HG02943 (cell line): ENCODE measurements around the gene TRIM34.
"Not testable (repeated sequence)": the region's sequence is repeated elsewhere in the genome, so short reads cannot be mapped to it uniquely, and the experiment has no call there.

ENCODE experiments used
- ATAC-seq: cut with Tn5 transposase; IDR thresholded peaks from one replicate; pipeline ENCODE4 v1.9.1; 2021; ENCODE audit warnings: mild to moderate bottlenecking, low read depth, moderate library complexity; ENCODE audit not compliant: unreplicated experiment

TRIM34 gene

GRCh38 chr11:5620651-5621521, 3.9 kb upstream of the TRIM34 start:
- no peak for ATAC-seq

DNA sequence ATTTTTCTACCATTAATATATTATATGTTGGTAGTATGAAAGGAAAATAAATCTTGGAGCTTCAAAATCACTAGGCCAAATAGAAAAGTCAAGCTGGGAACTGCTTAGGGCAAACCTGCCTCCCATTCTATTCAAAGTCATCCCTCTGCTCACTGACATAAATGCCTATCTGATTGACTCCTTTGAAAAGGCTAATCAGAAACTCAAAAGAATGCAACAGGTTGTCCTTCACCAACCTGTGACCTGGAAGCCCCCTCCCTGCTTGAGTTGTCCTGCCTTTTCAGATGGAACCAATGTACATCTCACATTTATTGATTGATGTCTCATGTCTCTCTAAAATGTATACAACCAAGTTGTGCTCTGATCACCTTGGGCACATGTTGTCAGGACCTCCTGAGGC, 3.2 kb upstream of the TRIM34 start:
- no peak for ATAC-seq

GRCh38 chr11:5622802-5623201, 2.0 kb upstream of the TRIM34 start:
- no peak for ATAC-seq

DNA sequence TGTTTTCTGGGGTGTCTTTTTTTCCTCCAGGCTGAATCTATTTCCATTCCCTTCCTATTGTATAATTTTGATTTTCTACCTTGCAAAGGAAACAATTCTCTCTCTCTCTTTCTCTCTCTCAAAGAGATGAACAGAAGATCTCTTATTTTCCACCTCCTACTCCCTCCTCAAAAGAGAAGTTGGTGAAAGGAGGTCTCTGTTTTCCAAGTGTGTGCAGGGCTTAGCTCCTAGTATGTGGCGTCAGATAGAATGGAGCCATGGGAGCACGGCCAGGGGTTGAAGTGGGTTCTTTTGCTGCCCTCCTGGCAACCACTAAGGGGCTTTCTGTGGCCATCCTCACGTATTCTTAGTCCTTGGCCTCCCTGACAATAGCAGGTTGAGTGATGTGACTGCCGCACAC, 480 bp downstream of the TRIM34 start:
- no peak for ATAC-seq

DNA sequence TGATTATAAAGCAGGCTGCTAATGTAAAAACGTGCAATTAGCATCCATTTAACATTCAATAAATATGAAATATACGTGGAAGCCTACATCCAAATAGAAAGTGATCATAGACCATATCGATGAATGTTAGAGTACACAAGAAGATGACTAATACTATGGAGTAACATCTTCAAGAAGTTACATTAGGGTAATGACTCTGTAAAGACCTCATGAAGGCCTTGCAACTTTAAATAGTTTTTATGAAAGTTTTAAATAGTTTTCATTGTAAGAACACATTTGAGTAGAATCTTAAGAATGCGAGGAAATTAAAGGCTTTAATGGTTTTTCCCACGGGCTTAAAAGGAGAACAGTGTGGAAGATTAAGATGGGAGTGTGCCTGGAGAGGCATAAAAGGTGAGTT, 1.4 kb downstream of the TRIM34 start:
- ATAC-seq, result no peak

GRCh38 chr11:5631417-5631816, 6.6 kb downstream of the TRIM34 start:
- ATAC-seq, result no peak

- peak; percentile 97 for ATAC-seq
Measured at GRCh38 chr11:5631969-5632635, 7.3 kb downstream of the TRIM34 start.

- ATAC-seq, result no peak
Measured at GRCh38 chr11:5639953-5640352, 15.2 kb downstream of the TRIM34 start.

- ATAC-seq, result no peak
Measured at GRCh38 chr11:5643585-5643984, 18.8 kb downstream of the TRIM34 start.

DNA sequence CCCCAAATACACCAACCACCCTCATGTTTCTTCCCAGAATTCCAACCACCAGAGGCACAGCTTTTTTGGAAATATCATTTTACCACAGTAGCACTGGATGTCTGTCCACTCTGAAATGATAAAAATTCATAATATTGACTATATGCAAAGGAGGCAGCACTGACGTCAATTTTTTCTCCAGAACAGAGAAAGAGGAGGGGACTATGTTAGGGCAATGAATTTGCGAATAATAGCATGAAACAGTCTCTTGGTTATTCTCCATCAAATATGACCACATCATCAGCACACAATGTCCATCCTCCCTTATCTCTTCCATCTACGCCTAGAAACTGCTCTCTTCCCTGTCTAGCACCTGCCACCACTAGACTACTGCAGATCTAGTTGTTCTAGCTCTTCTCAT, 21.3 kb downstream of the TRIM34 start:
- ATAC-seq, result no peak

GRCh38 chr11:5655474-5655873, 30.7 kb downstream of the TRIM34 start:
- no peak for ATAC-seq

DNA sequence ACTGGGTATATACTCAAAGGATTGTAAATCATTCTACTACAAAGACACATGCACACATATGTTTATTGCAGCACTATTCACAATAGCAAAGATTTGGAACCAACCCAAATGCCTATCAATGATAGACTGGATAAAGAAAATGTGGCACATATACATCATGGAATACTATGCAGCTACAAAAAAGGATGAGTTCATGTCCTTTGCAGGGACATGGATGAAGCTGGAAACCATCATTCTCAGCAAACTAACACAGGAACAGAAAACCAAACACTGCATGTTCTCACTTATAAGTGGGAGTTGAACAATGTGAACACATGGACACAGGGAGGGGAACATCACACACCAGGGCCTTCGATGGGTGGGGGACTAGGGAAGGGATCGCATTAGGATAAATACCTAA, 32.2 kb downstream of the TRIM34 start:
- not testable (repeated sequence) for ATAC-seq

DNA sequence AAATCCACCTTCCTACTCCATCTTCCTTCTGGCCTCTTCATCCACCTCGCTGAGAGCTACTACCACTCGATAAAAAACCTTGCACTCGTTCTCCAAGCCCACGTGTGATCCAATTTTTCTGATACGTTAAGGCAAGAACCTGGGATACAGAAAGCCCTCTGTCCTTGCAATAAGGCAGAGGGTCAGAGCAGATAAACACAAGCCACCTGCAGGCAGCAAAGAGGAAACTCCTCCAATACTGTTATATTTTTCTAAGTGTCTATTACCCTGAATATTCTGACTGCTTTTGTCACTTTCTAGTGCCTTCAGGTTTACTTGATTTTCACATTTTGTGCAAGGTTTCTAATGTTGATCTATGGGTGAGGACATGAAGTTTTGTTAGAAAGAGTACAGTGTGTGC, 33.5 kb downstream of the TRIM34 start:
- no peak for ATAC-seq

GRCh38 chr11:5663511-5663910, 38.7 kb downstream of the TRIM34 start:
- ATAC-seq, result no peak

DNA sequence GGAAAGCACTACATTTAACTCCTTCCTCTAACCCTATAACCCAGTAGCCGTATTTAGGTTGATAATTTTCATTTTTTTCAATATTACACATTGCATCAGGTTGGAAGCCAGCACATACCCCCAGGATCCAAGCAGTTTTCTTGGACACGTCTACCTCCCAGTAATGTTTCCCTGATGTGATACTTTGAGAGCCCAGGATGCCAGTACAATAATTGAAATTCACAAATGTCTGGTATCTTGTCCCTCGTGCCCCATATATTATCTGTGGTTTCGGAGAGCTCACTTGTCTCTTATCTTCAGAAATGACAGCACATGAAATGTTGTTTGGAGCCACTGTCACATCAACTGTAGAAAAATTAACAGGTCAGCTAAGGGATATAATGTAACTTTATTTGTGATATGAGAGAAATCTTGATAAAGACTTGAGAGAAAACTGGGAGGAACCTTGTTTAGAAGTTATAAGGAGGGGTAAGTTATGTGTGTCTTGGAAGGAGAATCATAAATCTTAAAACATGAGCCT, 40.3 kb downstream of the TRIM34 start:
- ATAC-seq, result no peak

DNA sequence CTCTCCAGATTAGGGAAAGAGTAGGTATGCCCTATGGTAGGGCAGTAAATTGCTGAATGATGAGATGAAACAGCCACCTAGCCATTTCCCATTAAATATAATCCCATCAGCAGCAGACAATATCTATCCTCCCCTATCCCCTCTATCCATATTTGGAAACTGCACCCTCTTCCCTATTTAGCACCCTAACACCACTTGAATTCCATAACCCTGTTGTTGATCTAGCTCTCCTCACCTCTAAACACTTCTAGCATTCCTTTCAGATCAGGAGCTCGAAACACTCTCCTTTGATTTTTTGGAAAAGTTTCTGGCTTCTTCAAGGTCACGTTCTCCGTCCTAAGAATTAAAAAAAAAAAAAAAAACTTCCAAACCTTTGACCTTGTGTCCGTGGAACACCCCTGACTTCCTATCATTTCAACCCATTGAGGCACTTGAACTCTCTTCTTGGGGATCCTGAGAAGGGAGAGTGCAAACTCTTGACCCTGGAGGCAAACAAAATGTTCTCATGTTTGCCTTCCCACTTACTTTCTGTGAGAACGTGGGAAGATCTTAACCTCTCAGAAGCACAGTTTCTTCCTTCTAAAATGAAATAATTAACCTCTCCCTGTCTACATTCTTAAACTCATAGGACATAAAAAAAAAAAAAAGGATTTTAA, 41.1 kb downstream of the TRIM34 start:
- no peak for ATAC-seq

GRCh38 chr11:5666402-5666793, 41.6 kb downstream of the TRIM34 start:
- no peak for ATAC-seq

- ATAC-seq, result no peak
Measured at GRCh38 chr11:5671831-5672230, 47.0 kb downstream of the TRIM34 start.

DNA sequence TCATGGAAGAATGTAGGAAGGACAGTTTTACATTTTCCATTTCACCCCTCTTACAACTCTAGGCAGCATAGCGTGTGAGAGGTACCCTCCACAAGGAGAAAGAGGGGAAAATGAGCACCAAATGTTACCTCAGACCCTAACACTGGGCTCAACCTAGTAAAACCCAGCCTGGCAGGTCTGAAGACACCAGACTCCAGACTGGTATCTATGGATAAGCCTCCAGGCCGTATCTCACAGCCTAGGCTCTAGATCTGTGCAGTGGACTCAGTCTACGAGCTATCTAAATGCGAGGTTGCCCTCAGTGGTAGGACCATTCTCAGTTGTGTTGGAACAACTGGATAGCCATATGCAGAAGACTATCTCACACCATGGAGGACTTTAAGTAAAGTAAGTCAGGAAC, 49.6 kb downstream of the TRIM34 start:
- no peak for ATAC-seq

DNA sequence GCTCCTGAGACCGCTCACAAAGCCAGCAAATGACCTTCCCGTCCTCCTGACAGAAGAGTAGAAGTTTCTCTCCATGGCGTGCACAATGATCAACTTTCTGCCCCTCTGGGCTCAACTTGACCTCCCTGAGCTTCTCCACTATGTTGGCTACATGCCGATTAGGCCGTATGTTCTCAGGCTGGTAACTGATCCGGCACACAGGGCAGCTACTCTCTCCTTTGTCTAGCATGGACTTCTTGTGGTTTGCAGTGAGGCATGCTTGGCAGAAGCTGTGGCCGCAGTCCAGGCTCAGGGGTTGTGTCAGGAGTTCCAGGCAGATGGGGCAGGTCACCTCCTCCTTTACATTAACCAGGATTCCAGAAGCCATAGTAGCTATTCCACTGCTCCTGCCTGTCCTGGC, 55.0 kb downstream of the TRIM34 start:
- no peak for ATAC-seq

DNA sequence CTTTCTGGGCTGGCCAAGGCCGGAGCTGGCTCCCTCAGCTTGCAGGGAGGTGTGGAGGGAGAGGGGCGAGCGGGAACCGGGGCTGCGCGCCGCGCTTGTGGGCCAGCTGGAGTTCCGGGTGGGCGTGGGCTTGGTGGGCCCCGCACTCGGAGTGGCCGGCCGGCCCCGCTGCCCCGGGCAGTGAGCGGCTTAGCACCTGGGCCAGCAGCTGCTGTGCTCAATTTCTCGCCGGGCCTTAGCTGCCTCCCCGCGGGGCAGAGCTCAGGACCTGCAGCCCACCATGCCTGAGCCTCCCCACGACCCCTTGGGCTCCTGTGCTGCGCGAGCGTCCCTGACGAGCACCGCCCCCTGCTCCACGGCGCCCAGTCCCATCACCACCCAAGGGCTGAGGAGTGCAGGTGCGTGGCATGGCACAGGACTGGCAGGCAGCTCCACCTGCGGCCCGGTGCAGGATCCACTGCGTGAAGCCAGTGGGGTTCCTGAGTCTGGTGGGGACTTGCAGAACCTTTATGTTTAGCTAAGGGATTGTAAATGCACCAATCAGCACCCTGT, 58.2 kb downstream of the TRIM34 start:
- ATAC-seq, result not testable (repeated sequence)
